ENCODE measurements around the gene PHLPP2.

DNA sequence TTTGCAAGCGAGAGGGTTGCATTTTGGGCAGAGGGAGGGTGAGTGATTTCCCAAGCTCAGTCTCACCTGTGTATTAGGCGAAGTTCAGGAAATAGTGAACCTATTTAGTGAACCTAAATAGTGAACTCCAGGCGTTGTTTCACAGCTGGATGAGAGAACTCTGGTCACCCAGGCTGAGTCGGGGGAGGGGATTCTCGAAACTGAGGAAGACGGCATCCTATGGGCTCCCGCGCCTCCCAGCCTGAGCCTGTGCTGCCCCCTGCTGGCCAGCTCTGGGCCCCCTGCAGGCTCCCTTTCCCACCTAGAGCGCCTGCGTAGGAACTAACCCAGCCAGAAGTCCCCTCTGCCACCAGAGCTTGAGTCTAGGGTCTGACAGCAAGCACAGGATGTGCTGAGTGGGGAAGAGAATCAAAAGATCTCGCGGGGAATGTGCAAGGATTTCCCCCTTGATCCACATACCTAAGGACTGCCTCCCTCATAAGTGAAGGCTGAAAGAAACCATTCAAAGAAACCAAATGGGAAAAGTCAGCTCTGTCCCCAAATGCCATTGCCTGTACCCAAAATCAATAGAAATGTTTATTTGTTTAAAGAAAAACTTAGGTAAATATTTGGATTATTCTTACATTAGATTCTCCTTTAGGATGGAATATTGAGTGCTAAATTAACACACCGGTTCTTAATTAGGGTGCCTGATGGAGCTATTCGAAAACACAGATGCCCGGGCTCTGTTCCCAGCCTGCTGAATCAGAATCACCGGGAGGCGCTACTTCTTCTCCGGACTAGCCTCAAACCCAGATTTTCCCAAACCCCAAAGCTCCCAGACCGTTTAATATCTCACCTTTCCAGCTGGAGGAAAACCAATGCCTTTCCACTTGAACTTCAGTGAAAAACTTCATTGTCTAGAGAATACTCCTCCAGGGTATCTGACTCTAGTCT lies 113.3 kb downstream of the PHLPP2 start:
- TF ChIP-seq, protein P1, sequence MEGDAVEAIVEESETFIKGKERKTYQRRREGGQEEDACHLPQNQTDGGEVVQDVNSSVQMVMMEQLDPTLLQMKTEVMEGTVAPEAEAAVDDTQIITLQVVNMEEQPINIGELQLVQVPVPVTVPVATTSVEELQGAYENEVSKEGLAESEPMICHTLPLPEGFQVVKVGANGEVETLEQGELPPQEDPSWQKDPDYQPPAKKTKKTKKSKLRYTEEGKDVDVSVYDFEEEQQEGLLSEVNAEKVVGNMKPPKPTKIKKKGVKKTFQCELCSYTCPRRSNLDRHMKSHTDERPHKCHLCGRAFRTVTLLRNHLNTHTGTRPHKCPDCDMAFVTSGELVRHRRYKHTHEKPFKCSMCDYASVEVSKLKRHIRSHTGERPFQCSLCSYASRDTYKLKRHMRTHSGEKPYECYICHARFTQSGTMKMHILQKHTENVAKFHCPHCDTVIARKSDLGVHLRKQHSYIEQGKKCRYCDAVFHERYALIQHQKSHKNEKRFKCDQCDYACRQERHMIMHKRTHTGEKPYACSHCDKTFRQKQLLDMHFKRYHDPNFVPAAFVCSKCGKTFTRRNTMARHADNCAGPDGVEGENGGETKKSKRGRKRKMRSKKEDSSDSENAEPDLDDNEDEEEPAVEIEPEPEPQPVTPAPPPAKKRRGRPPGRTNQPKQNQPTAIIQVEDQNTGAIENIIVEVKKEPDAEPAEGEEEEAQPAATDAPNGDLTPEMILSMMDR (conservative IDR thresholded peaks at IDR 0.05; ENCODE audit: low read length): peak; percentile 80
- TF ChIP-seq EZH2phosphoT487 (IDR thresholded peaks at IDR 0.05; ENCODE audit: borderline replicate concordance, low read depth, low read length): no peak
